Right lobe of liver (tissue), 6 donors: ENCODE measurements around the gene SLC9A8. TPM values are rescaled to one million over a fixed set of nuclear protein-coding genes. Genes with fewer than 3 reads are reported as not detected.

Experiments used
- ATAC-seq, 4 donors: fragments of 200-7000 bp; cut with Tn5 transposase; one replicate each; pipeline ENCODE4 v1.9.1; 2020; ENCODE audit warnings: mild to moderate bottlenecking in 4 of 4, moderate library complexity in 4 of 4
- DNase-seq, 3 donors: peaks; one replicate each; pipeline ENCODE4 v3.0.0-alpha.2; 2020
- H3K27ac ChIP-seq, 3 donors: fragments of 200-600 bp; one replicate each; pipeline ENCODE4 v1.8.0; 2022
- H3K27me3 ChIP-seq, 2 donors: fragments of 200-600 bp; one replicate each; pipeline ENCODE4 v1.8.0; 2022
- H3K36me3 ChIP-seq, 4 donors: fragments of 200-600 bp; sonication (generic) in 1 of 4; one replicate each; pipeline versions ENCODE4 v1.5.1 to v1.8.0; 2017 to 2022; ENCODE audit warnings: control low read depth in 1 of 4
- H3K4me1 ChIP-seq, 4 donors: fragments of 200-600 bp; sonication (generic) in 1 of 4; one replicate each; pipeline versions ENCODE4 v1.5.1 to v1.8.0; 2017 to 2022; ENCODE audit warnings: control low read depth in 1 of 4
- H3K4me3 ChIP-seq, 3 donors: fragments of 200-600 bp; one replicate each; pipeline ENCODE4 v1.8.0; 2022
- H3K9me3 ChIP-seq, 4 donors: fragments of 200-600 bp; sonication (generic) in 1 of 4; one replicate each; pipeline versions ENCODE4 v1.5.1 to v1.8.0; 2017 to 2022; ENCODE audit warnings: control low read depth in 1 of 4
- POLR2A ChIP-seq: fragments of 450-650 bp; IDR thresholded peaks from one replicate; pipeline ENCODE4 v1.6.1; 2017; ENCODE audit warnings: antibody characterized with exemption, mild to moderate bottlenecking
- WGBS: methylation state at CpG from one replicate; pipeline ENCODE4 v1.1.6; 2018; ENCODE audit warnings: low coverage, low lambda C conversion rate; ENCODE audit not compliant: insufficient coverage; ENCODE audit errors: missing lambda C conversion rate; 5-methylcytosine and 5-hydroxymethylcytosine counted together
- intact Hi-C, 2 donors: fragments of 100-400 bp; cut with DNase I; formaldehyde crosslinking; loops; one replicate each; pipeline versions ENCODE4 v1.11.2 to v1.14.1; 2022
- total RNA-seq, 6 experiments: library from RNA; depleted of rRNA in 2 of 6; stranded (reverse); fragments of >200 nt in 2 of 6; fragmentation: NEBNext Ultra II Directional in 3 of 6; extraction: Animal tissue kit (Norgen Biotek cat#: 25700) in 3 of 6; gene quantifications; one replicate each; pipeline versions ENCODE4 v1.1.0 to v1.2.4, GENCODE V29; 2016 to 2023
- TF ChIP-seq, protein P1 (sequence below), 4 donors: fragments of 200-600 bp in 3 of 4; fragments of 450-650 bp in 1 of 4; IDR thresholded peaks; one replicate each; pipeline versions ENCODE4 v1.5.1 to v1.8.0; 2016 to 2022; ENCODE audit warnings: antibody characterized with exemption in 4 of 4, mild to moderate bottlenecking in 2 of 4
- donor health status: DM: no; HTN: yes; CAD: no.
- donor health status: DM: no; HTN: no; CAD: no.
- donor health status: DM: no; HTN: no; CAD: no.
- donor health status: DM: no; HTN: yes; CAD: no.
- donor health status: DM: no; HTN: yes; CAD: no.

SLC9A8 gene
- total RNA-seq, 6 experiments from 2014 or later = 6.8 to 10.6 (median 9.6) TPM

GRCh38 chr20:49851991-49852390, 39.4 kb downstream of the SLC9A8 start:
- Histone ChIP-seq H3K4me1 (no peaks in the 10 kb centered on the region), H3K9me3 (no peaks in the 10 kb centered on the region), H3K4me3 (no peak overlapping the region), H3K27me3 (no peaks in the 10 kb centered on the region), H3K36me3 (peaks cover 0 to 35% (median 4%) of the 10 kb centered on the region in 4 donors), H3K27ac (no peak overlapping the region)
- DNase-seq (no peak), ATAC-seq (peak in 2 of 4 donors; percentile 9 to 11)
- TF ChIP-seq, protein P1, sequence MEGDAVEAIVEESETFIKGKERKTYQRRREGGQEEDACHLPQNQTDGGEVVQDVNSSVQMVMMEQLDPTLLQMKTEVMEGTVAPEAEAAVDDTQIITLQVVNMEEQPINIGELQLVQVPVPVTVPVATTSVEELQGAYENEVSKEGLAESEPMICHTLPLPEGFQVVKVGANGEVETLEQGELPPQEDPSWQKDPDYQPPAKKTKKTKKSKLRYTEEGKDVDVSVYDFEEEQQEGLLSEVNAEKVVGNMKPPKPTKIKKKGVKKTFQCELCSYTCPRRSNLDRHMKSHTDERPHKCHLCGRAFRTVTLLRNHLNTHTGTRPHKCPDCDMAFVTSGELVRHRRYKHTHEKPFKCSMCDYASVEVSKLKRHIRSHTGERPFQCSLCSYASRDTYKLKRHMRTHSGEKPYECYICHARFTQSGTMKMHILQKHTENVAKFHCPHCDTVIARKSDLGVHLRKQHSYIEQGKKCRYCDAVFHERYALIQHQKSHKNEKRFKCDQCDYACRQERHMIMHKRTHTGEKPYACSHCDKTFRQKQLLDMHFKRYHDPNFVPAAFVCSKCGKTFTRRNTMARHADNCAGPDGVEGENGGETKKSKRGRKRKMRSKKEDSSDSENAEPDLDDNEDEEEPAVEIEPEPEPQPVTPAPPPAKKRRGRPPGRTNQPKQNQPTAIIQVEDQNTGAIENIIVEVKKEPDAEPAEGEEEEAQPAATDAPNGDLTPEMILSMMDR (IDR thresholded peaks at IDR 0.05) = no peak
- no peak for TF ChIP-seq POLR2A
- intact Hi-C loops = no loop called here
- WGBS = 66% methylated on average over 5 of the region's 7 CpGs

GRCh38 chr20:49852522-49853080, 40.0 kb downstream of the SLC9A8 start:
- 89% methylated on average over 8 of the region's 8 CpGs for WGBS
- no peak for TF ChIP-seq POLR2A
- Histone ChIP-seq H3K4me3 (no peak overlapping the region), H3K36me3 (peaks cover 0 to 35% (median 4%) of the 10 kb centered on the region in 4 donors), H3K9me3 (no peaks in the 10 kb centered on the region), H3K4me1 (no peaks in the 10 kb centered on the region), H3K27me3 (no peaks in the 10 kb centered on the region), H3K27ac (no peak overlapping the region)
- DNase-seq = no peak
- intact Hi-C loops = no loop called here
- no peak for ATAC-seq

DNA sequence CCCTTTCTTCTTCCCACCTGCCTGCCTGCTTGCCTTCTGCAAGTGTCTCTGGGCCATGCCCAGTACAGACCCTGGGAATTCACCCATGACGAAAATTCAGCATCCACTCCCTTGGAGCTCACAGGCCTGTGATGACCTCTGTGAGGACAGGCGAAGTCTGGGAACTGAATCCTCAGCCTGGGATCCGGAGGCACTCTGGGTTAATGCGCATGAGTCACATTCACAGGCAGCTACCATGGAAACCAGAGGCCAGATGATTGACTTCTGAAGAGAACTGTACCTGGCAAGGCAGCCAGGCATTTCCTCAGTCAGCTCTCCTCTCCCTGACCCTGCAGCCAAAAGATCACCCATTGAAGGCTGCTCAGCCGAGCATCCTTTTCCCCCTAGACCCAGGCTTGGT, 41.0 kb downstream of the SLC9A8 start:
- WGBS = 93% methylated on average over 2 of the region's 5 CpGs

GRCh38 chr20:49854190-49854875, 41.7 kb downstream of the SLC9A8 start:
- Histone ChIP-seq H3K27me3 (no peaks in the 10 kb centered on the region), H3K9me3 (no peaks in the 10 kb centered on the region), H3K36me3 (peaks cover 0 to 25% (median 1%) of the 10 kb centered on the region in 4 donors), H3K4me1 (no peaks in the 10 kb centered on the region), H3K4me3 (no peak overlapping the region), H3K27ac (no peak overlapping the region)
- ATAC-seq (no peak), DNase-seq (no peak)
- no peak for TF ChIP-seq POLR2A
- TF ChIP-seq, protein P1 (IDR thresholded peaks at IDR 0.05) = no peak
- intact Hi-C loops = no loop called here
- 76% methylated on average over 7 of the region's 10 CpGs for WGBS

More for the DNA sequence above, 41.0 kb downstream of the SLC9A8 start:
- H3K36me3 ChIP-seq = peaks cover 0 to 27% (median 2%) of the 10 kb centered on the region in 4 donors
- DNase-seq (no peak), ATAC-seq (peak in 1 of 4 donors; percentile 16)
- intact Hi-C loops = no loop called here
- TF ChIP-seq POLR2A = no peak
- TF ChIP-seq, protein P1 (IDR thresholded peaks at IDR 0.05) = no peak
- no peaks in the 10 kb centered on the region for H3K9me3 ChIP-seq
- H3K27ac ChIP-seq = no peak overlapping the region
- no peaks in the 10 kb centered on the region for H3K27me3 ChIP-seq
- no peak overlapping the region for H3K4me3 ChIP-seq
- H3K4me1 ChIP-seq = no peaks in the 10 kb centered on the region

- H3K4me1 ChIP-seq = no peaks in the 10 kb centered on the region
- TF ChIP-seq POLR2A = no peak
- TF ChIP-seq, protein P1 (IDR thresholded peaks at IDR 0.05) = no peak
- no peak overlapping the region for H3K4me3 ChIP-seq
- no peak for ATAC-seq
- no peak for DNase-seq
- intact Hi-C loops = no loop called here
- H3K27ac ChIP-seq = no peak overlapping the region
- H3K27me3 ChIP-seq = no peaks in the 10 kb centered on the region
- no peaks in the 10 kb centered on the region for H3K9me3 ChIP-seq
- H3K36me3 ChIP-seq = peaks cover 0 to 12% (median 1%) of the 10 kb centered on the region in 4 donors
- 97% methylated on average over 3 of the region's 3 CpGs for WGBS
Measured at GRCh38 chr20:49856904-49857303, 44.3 kb downstream of the SLC9A8 start.
